ENCODE results near the gene FAM107B. TPM values are rescaled to one million over a fixed set of nuclear protein-coding genes. Genes with fewer than 3 reads are reported as not detected.

The FAM107B gene
- total and polyA plus RNA-seq, 4 donors: 24.9 to 58.1 (median 30.9) TPM

DNA sequence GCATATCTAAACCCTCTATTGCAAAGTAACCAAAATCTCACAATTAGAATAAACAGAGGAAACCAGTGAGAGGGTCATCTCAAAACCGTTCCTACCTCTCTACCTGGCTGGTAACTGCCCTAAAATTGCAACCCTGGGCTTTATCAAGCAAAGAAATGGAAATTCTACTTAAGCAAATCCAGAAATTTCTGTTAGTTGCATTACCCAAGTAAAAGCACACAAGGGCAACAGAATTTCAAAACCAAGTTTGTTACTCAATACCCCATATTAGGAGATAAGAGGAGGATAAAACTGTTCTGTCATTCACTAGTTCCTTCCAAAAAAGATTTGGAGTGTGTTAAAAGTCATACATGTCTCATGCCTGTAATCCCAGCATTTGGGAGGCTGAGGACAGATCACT is 195.3 kb downstream of the FAM107B start:
- Histone ChIP-seq H3K9me3 (ENCODE audit: control insufficient read depth in 4 of 4, low read length in 3 of 4) (no peaks in the 10 kb centered on the region), H3K36me3 (ENCODE audit: control insufficient read depth in 4 of 4, insufficient read depth in 3 of 4, low read depth in 1 of 4, low read length in 3 of 4) (no peaks in the 10 kb centered on the region), H3K9ac (ENCODE audit: low read depth in 1 of 2, low read length in 2 of 2) (peak overlapping the region; percentile 75 to 78), H3K27me3 (ENCODE audit: control insufficient read depth in 4 of 4, insufficient read depth in 4 of 4, low read length in 3 of 4) (no peaks in the 10 kb centered on the region), H3K27ac (ENCODE audit: low read depth in 1 of 2, low read length in 2 of 2) (peak overlapping the region; percentile 89 to 99), H3K4me1 (ENCODE audit: control insufficient read depth in 4 of 4, insufficient read depth in 4 of 4, low read length in 3 of 4) (peaks cover 2 to 35% (median 12%) of the 10 kb centered on the region in 4 donors), H3K4me3 (ENCODE audit: low read depth in 1 of 3, low read length in 3 of 3) (no peak overlapping the region)
- DNase-seq (ENCODE audit: low spot score): no peak
- WGBS: 32% methylated on average over 1 of the region's 1 CpG
- TF ChIP-seq FOXA1 (IDR thresholded peaks at IDR 0.05) (peak; percentile 26), SP1 (IDR thresholded peaks at IDR 0.05) (peak; percentile 74), NR2F2 (IDR thresholded peaks at IDR 0.05) (no peak), TAF1 (conservative IDR thresholded peaks at IDR 0.05) (peak; percentile 67), HNF4A (conservative IDR thresholded peaks at IDR 0.05) (peak; percentile 72 to 76), YY1 (IDR thresholded peaks at IDR 0.05) (peak; percentile 76), RXRA (IDR thresholded peaks at IDR 0.05) (peak; percentile 80 to 86), FOXA2 (IDR thresholded peaks at IDR 0.05) (peak; percentile 56), JUND (IDR thresholded peaks at IDR 0.05) (peak; percentile 56 to 78), EGR1 (IDR thresholded peaks at IDR 0.05; ENCODE audit: low read depth in 2 of 2) (no peak), RAD21 (IDR thresholded peaks at IDR 0.05) (peak; percentile 26 to 59)
- TF ChIP-seq, protein P1, sequence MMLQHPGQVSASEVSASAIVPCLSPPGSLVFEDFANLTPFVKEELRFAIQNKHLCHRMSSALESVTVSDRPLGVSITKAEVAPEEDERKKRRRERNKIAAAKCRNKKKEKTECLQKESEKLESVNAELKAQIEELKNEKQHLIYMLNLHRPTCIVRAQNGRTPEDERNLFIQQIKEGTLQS (IDR thresholded peaks at IDR 0.05): no peak
- TF ChIP-seq, protein P2, sequence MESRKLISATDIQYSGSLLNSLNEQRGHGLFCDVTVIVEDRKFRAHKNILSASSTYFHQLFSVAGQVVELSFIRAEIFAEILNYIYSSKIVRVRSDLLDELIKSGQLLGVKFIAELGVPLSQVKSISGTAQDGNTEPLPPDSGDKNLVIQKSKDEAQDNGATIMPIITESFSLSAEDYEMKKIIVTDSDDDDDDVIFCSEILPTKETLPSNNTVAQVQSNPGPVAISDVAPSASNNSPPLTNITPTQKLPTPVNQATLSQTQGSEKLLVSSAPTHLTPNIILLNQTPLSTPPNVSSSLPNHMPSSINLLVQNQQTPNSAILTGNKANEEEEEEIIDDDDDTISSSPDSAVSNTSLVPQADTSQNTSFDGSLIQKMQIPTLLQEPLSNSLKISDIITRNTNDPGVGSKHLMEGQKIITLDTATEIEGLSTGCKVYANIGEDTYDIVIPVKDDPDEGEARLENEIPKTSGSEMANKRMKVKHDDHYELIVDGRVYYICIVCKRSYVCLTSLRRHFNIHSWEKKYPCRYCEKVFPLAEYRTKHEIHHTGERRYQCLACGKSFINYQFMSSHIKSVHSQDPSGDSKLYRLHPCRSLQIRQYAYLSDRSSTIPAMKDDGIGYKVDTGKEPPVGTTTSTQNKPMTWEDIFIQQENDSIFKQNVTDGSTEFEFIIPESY (IDR thresholded peaks at IDR 0.05): peak; percentile 68
- TF ChIP-seq, protein P3, sequence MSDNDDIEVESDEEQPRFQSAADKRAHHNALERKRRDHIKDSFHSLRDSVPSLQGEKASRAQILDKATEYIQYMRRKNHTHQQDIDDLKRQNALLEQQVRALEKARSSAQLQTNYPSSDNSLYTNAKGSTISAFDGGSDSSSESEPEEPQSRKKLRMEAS (IDR thresholded peaks at IDR 0.05): peak; percentile 67
- TF ChIP-seq, protein P4, sequence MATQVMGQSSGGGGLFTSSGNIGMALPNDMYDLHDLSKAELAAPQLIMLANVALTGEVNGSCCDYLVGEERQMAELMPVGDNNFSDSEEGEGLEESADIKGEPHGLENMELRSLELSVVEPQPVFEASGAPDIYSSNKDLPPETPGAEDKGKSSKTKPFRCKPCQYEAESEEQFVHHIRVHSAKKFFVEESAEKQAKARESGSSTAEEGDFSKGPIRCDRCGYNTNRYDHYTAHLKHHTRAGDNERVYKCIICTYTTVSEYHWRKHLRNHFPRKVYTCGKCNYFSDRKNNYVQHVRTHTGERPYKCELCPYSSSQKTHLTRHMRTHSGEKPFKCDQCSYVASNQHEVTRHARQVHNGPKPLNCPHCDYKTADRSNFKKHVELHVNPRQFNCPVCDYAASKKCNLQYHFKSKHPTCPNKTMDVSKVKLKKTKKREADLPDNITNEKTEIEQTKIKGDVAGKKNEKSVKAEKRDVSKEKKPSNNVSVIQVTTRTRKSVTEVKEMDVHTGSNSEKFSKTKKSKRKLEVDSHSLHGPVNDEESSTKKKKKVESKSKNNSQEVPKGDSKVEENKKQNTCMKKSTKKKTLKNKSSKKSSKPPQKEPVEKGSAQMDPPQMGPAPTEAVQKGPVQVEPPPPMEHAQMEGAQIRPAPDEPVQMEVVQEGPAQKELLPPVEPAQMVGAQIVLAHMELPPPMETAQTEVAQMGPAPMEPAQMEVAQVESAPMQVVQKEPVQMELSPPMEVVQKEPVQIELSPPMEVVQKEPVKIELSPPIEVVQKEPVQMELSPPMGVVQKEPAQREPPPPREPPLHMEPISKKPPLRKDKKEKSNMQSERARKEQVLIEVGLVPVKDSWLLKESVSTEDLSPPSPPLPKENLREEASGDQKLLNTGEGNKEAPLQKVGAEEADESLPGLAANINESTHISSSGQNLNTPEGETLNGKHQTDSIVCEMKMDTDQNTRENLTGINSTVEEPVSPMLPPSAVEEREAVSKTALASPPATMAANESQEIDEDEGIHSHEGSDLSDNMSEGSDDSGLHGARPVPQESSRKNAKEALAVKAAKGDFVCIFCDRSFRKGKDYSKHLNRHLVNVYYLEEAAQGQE (IDR thresholded peaks at IDR 0.05): peak; percentile 54
- TF ChIP-seq, protein P5, sequence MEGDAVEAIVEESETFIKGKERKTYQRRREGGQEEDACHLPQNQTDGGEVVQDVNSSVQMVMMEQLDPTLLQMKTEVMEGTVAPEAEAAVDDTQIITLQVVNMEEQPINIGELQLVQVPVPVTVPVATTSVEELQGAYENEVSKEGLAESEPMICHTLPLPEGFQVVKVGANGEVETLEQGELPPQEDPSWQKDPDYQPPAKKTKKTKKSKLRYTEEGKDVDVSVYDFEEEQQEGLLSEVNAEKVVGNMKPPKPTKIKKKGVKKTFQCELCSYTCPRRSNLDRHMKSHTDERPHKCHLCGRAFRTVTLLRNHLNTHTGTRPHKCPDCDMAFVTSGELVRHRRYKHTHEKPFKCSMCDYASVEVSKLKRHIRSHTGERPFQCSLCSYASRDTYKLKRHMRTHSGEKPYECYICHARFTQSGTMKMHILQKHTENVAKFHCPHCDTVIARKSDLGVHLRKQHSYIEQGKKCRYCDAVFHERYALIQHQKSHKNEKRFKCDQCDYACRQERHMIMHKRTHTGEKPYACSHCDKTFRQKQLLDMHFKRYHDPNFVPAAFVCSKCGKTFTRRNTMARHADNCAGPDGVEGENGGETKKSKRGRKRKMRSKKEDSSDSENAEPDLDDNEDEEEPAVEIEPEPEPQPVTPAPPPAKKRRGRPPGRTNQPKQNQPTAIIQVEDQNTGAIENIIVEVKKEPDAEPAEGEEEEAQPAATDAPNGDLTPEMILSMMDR (IDR thresholded peaks at IDR 0.05; ENCODE audit: low read depth, low read length, missing input control): no peak
